Hippocampal formation (tissue), 2 donors: ENCODE data around the gene ADAMTS3.
A peak's percentile ranks its signal among the peaks of the same experiment; 100 is the strongest.

Experiments used
- DNase-seq, 2 donors: peaks; one replicate each; lab custom pipeline; 2025; lab: John Stamatoyannopoulos, UW

Gene ADAMTS3

DNA sequence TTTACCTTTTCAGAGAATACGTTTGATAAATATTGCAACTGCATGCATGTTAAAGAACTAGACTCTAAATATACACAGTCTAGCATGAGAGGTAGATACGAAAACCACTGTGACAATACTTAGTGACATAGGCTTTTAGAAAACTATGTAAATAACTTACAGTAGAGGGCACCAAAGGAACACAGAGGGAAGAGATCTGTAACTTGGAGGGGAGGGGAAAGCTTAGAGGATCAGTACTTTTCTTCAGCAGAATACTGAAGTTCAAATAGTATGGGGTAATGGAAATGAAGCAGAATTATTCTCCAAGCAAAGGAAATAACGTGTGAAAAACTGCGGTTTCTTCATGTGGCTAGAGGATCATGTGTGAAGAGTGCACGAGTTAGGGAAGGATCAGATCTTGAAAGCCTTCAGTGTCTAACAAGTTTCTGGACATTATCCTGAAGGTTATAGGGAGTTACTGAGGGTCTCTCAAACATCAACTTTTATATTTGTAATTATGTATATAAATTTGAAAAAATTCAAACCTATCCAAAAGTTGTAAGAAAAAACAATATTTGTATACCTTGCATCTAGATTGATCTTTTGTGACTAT is 273.0 kb downstream of the ADAMTS3 start:
- peak in 1 of 2 donors; percentile 65 for DNase-seq

DNA sequence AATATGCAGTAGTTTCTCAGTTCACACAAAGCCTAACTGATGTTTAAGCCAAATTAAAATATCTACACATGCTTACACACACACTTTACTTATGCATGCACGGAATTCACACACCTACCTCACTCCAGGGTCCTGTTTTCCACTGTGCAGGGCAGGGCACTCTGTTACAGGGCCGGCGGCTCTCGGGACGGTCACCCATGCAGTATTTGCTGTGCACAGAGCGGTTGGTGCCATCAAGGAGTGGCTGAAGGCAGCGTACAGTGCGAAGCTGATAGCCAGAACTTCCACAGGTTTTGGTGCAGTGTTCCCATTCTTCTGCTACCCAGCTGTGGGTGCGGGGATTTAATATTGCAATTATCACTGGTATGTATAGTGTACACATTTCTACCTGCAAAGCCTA is 278.3 kb downstream of the ADAMTS3 start:
- DNase-seq = no peak

DNA sequence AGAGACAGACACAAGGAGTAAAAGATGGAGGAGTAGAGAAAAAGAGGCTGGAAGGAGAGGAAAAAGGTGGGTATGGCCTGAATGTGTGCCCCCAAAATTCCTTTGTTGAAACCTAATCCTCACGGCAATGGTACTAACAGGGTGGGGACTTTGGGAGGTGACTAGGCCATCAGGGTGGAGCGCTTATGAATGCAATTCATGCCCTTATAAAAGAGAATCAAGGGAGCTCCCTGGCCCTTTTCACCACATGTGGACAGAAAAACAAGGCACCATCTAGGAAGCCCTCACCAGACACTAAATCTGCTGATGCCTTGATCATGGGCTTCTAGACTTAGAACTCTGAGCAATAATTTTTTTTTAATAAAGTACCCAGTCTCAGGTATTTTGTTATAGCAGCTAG is 282.1 kb downstream of the ADAMTS3 start:
- no peak for DNase-seq

DNA sequence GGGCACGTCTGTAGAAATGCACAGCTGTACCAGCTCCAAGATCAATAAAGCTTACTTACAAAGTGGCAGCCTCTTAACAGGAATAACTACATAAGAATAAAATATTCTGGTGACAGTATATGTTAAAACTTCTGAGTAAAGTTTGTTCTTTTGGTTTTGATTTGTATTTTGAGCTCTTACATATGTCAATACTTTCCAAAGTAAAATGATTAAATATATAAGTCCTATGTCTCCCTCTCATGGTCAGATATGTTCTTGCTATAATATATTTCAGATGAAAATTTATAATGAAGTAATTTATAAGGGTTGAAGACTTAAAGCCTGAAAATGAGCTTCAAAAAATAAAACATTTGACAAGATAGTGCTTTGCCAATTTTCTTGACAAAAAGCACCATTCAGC is 282.8 kb downstream of the ADAMTS3 start:
- peak in 1 of 2 donors; percentile 25 for DNase-seq

DNA sequence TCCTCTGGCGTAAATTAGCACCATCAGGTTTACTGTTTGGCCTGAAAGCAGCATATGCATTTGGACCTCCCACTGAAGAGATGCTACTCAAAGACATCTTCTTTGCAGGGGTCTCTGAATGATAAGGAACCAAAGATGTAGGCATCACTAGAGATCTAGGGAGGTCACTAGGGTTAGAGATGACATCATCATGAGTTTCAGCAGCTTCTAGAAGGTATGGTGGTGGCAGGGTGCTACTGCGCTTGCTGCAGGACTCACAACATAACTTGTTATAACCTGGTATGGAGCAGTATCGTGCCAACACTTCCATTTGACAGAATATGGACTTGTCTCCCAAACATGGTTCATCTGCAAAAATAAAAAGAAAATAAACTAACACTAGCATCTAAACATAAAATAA is 285.7 kb downstream of the ADAMTS3 start:
- DNase-seq = no peak

DNA sequence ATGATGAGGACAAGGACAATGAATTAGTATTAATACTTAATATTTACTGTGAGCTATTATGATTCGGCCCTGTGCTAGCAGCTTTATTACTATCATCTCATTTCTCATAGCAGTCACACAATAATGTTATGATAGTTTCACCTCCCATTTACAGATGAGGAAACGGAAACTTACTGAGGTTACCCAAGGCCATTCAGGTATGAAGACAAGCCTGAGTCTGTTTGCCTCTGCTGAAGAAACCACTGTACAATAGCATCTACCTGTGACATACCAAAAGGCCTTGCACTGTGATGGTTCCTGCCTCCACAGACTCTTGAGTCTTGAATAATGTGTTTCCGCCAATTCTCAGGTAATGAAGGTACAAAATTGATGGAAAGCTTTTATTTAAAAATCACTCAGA is 288.8 kb downstream of the ADAMTS3 start:
- no peak for DNase-seq

- no peak for DNase-seq
Measured at GRCh38 chr4:72275381-72275780, 293.6 kb downstream of the ADAMTS3 start.

DNA sequence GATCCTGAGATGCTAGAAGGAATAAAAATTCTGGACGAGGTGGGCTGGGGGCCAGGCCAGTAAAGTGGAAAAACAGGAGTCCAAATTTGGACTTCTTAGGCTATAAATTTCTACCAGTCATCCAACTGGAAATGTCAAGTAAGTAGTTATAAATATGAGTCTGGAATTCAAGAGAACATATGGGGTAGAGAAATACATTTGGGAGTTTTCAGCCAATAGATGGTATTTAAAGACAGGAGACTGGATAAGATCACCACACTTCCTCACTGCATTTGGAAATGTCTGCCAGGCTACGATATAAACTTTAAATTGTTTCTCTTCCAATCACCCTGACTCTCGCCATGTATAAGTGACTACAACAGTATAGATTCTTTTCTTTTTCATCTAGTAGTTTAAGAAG is 294.8 kb downstream of the ADAMTS3 start:
- DNase-seq = no peak

GRCh38 chr4:72255269-72255668 is 313.8 kb downstream of the ADAMTS3 start:
- no peak for DNase-seq

DNA sequence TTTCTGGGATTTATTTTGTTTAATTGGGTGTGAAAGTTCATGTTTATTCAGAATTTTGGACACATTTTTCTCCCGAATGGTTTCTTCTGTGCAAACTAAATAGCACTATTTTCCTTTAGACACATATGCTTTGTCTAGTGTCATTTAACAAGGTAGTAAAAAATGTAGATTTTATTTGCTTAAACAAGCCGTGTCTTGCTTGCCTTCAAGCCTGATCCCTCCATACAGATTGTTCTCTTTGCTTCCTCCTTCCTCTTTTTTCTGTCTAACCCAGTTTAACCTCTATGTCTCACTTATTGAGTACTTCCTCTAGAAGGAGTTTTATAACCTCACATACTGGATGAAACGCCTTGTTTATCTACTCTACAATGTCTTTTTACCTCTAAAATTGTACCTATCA is 325.4 kb downstream of the ADAMTS3 start:
- DNase-seq = no peak

GRCh38 chr4:72239487-72240116 is 329.4 kb downstream of the ADAMTS3 start:
- no peak for DNase-seq
